ENCODE measurements around the gene CCDC200.

- TF ChIP-seq EZH2 (IDR thresholded peaks at IDR 0.05; ENCODE audit: insufficient read depth, poor library complexity, severe bottlenecking) (no peak), EZH2phosphoT487 (IDR thresholded peaks at IDR 0.05; ENCODE audit: insufficient read depth, low read depth) (no peak)
Measured at GRCh38 chr17:43213545-43213944, 14.9 kb downstream of the CCDC200 start.

Measured in GM23248 (cell line).